NCI-H524 (cell line): ENCODE data around the gene DENND4C.
"Not testable (repeated sequence)": the region's sequence is repeated elsewhere in the genome, so short reads cannot be mapped to it uniquely, and the experiment has no call there.

ENCODE experiments used
- DNase-seq, 2 experiments: peaks; one replicate each; lab custom pipeline; 2025; lab: John Stamatoyannopoulos, UW

Gene DENND4C

DNA sequence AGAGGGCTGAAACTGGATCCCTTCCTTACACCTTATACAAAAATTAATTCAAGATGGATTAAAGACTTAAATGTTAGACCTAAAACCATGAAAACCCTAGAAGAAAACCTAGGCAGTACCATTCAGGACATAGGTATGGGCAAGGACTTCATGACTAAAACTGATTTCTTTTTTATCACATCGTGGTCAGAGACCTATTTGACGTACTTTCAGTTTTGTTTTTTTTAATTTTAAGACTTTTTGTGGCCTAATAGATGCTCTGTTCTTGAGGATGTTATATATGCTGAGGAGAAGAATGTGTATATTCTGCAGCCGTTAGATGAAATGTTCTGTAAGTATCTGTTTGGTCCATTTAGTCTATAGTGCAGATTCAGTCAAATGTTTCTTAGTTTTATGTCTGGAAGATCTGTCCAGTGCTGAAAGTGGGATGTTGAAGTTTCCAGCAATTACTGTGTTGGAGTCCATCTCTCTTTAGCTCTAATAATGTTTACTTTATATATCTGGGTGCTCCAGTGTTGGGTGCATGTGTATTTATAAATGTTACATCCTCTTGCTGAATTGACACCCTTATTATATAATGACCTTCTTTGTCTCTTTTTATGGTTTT lies 36.4 kb downstream of the DENND4C start:
- not testable (repeated sequence) for DNase-seq

DNA sequence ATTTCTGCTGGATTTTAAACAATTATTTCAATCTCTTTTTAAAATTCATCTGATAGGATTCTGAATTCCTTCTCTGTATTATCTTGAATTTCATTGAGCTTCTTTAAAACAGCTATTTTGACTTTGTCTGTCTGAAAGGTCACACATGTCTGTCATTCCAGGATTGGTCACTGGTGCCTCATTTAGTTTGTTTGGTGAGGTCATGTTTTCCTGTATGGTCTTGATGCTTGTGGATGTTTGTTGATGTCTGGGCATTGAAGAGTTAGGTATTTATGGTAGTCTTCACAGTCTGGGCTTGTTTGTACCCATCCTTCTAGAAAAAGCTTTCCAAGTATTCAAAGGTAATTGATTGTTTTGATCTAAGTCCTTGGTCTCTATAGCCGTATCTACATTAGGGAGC lies 39.1 kb downstream of the DENND4C start:
- DNase-seq: no peak

DNA sequence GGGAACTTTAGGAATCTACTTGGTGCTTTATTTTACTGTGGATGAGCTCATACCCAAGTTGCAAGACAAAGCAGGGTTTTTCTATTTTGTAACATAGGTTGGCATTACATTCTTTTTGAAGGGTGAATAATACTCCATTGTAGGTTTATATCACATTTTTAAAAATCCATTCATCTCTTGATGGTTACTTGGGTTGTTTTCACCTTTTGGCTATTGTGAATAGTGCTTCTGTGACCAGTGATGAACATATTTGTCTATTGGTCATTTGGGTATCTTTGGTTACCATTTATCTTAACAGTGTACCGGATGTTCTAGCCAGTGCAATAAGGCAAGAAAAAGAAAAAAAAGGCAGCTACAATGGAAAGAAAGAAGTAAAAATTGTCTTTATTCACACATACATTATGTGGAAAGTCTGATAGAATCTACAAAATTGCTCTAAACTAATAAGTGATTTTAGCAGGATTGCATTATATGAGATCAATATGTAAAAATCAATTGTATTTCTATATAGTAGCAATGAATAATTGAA lies 40.0 kb downstream of the DENND4C start:
- DNase-seq: no peak

DNA sequence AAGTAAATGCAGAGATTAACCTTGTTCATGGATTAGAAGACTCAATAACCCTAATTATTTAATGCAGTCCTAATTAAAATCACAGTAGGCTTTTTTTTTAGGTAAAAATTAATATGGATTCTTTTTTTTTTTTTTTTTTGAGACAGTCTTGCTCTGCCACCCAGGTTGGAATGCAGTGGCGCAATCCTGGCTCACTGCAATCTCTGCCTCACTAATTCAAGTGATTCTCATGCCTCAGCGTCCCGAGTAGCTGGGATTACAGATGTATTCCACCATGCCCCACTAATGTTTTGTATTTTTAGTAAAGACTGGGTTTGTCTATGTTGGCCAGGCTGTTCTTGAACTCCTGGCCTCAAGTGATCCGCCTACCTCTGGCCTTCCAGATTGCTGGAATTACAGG lies 40.6 kb downstream of the DENND4C start:
- no peak for DNase-seq

DNA sequence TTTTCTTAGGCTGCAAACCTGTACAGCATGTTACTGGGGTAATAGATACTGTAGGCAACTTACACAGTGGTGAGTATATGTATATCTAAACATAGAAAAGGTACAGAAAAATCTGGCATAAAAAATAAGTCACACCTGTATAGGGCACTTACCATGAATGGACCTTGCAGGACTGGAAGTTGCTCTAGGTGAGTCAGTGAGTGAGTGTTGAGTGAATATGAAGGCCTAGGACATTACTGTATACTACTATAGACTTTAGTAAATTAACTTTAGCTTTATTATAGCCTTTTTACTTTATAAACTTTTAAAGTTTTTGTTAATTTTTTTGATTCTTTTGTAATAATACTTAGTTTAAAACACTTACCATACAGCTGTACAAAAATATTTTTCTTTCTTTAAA lies 51.3 kb downstream of the DENND4C start:
- no peak for DNase-seq

GRCh38 chr9:19283072-19283710 lies 52.7 kb downstream of the DENND4C start:
- no peak for DNase-seq

GRCh38 chr9:19284729-19285128 lies 54.2 kb downstream of the DENND4C start:
- no peak for DNase-seq

- no peak for DNase-seq
Observed at GRCh38 chr9:19286634-19287188, 56.2 kb downstream of the DENND4C start.

GRCh38 chr9:19288081-19288480 lies 57.6 kb downstream of the DENND4C start:
- DNase-seq: no peak

DNA sequence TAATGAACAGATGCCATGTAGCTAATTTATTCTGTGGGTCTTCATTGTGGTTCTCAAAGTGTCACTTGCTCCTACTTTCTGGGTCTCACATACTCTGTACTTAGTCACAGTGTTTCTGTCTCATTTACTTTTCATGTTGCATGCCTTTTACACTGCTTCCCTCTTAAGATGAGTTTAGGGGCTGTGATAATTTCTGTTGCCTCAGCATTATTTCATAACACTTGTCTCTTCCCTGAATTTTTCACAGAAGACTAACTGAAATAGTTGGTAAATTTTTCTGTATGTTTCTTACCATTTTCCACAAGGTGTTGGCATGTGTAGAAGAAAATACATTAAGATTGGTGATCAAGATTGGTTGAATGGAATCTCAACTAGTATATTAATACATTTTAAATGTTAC lies 59.6 kb downstream of the DENND4C start:
- DNase-seq: no peak

- DNase-seq: no peak
Observed at GRCh38 chr9:19294219-19294618, 63.7 kb downstream of the DENND4C start.

DNA sequence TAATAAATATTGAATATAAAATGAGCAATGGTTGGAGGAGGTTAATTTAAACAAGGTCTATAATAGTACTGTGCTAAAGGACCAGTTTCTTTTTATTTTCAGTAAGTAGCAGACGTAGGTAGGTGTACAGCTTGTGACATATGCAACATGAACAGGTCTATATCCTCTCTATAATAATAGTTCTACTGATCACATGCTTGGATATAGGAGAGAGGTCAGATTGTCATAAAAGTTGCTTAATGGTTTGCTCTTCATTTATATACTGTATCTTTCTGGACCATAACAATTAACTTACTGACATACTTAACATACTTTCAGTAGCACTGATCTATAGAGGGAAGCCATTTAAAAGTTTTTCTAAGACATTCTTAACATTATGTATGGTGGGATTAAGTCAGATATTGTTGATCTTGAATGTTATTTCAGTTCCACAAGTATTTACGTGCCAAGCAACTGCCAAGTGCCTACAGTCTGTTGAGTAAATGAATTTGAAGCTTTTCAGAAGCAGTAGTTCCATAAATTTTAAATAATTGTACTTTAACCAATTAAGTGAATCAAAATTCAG lies 68.0 kb downstream of the DENND4C start:
- DNase-seq: no peak

- no peak for DNase-seq
Observed at GRCh38 chr9:19303216-19303615, 72.7 kb downstream of the DENND4C start.

DNA sequence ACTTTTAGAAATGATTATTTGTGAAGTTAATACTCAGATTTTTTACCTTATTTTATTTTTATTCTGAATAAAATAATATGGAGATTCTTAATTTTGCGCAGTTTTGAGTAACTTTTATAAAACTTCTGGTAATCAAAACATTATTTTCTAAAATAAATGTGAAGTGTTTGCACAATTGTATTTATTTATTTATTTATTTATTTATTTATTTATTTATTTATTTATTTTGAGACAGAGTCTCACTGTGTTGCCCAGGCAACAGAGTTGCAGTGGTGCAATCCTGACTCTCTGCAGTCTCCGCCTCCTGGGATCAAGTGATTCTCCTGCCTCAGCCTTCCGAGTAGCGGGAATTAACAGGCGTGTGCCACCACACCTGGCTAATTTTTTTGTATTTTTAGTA lies 76.1 kb downstream of the DENND4C start:
- DNase-seq: no peak

GRCh38 chr9:19310246-19310645 lies 79.8 kb downstream of the DENND4C start:
- DNase-seq: no peak

DNA sequence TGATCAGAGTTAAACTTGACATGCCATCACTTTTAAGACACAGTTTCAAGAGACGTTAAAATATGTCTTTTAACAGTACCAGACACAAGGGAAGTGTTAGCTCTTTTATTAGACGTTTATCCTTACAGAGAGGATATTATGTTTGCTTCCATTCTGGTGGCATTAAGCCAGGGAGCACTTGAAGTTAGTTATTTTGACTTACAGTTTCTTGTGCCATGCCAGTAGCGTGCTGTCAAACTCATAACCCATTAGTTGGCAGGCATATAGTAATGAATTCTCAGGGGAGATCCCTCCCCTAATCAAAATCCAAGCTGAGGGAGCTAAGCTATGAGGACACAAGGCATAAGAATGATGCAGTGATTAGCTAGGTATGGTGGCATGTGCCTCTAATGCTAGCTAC lies 83.1 kb downstream of the DENND4C start:
- peak in 1 of 2 experiments; percentile 2 for DNase-seq

DNA sequence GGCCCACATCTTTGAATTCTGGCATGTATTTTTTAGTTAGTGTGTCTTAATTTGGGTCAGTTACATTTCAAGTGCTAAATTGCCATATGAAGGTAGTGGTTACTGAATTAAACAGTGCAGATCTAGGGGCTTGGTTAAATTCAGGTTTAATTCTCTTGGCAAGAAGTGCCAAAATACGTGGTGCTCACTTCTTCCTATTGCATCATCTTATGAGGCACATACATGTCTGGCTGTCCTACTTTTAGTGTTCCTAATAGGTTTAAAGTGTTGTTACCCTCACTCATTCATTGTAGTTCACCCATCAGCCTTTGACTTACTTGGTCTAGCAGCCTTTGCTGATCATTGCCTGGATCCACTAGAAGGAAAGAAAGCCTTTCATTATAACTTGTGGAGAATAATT lies 90.0 kb downstream of the DENND4C start:
- DNase-seq: no peak

DNA sequence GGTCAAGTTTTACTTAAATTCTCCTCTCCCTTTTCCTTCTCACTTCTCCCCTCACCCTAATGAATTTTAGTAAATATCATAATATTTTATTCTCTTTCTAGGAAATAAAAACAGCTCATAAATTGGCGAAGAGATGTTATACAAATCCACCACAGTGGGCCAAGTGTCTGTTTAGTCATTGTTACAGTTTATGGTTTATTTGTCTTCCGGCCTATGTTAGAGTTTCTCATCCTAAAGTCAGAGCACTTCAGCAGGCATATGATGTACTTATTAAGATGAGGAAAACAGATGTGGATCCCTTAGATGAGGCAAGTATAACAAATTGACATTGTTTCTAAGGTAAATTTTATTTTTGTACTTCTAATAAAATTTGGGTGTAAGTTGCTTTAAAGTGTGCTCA lies 101.4 kb downstream of the DENND4C start:
- DNase-seq: no peak

- no peak for DNase-seq
Observed at GRCh38 chr9:19336166-19336565, 105.7 kb downstream of the DENND4C start.

- no peak for DNase-seq
Observed at GRCh38 chr9:19342947-19343346, 112.5 kb downstream of the DENND4C start.

DNA sequence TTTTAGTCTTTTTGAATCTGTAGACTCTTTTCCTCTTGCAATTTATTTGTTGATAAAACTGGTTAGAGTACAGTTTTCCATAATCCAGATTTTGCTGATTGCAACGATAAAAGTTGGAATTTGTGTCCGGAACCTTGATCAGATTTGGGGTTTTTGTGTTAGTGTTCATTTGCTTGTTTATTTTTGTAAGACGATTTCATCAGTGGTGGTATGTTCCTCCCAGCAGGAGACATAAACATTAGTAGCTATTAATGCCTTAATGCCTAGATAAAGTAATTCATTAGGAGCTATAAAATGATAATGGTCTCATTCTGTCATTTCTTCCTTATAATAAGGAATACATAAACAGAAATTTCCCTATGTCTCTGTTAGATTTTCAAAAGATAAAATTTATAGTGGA lies 128.2 kb downstream of the DENND4C start:
- DNase-seq: no peak

DNA sequence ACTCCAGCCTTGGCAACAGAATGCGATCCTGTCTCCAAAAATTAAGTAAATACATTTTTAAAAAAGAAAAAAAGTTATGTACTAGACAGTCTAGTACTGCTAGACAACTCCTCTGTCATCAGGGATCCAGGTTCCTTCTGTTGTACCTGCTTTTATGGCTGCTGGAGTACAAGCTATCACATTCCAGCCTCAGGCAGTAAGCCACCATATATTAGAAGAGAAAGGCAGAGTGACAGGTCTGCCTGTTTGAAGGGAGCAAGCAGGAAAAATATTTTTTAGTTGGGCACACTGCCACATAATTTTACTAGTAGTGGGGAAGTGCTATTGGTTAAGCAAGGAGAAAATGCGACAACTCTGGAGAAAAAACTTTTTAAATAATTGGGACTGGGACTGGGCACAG lies 138.6 kb downstream of the DENND4C start:
- DNase-seq: no peak

- peak in 1 of 2 experiments; percentile 29 for DNase-seq
Observed at GRCh38 chr9:19371942-19372341, 141.4 kb downstream of the DENND4C start.
